Measurements from ENCODE around the gene TRIM75.
"Not testable (repeated sequence)": the region's sequence is repeated elsewhere in the genome, so short reads cannot be mapped to it uniquely, and the experiment has no call there.

Gene TRIM75

GRCh38 chr4:165079476-165079875 lies 25.8 kb downstream of the TRIM75 start:
- no peak for DNase-seq

- not testable (repeated sequence) for DNase-seq
Observed at GRCh38 chr4:165084787-165085186, 31.1 kb downstream of the TRIM75 start.

- no peak for DNase-seq
Observed at GRCh38 chr4:165085946-165086345, 32.3 kb downstream of the TRIM75 start.

- DNase-seq, result no peak
Observed at GRCh38 chr4:165088366-165088765, 34.7 kb downstream of the TRIM75 start.

- not testable (repeated sequence) for DNase-seq
Observed at GRCh38 chr4:165092187-165092586, 38.5 kb downstream of the TRIM75 start.

GRCh38 chr4:165094873-165095272 lies 41.2 kb downstream of the TRIM75 start:
- no peak for DNase-seq

- no peak for DNase-seq
Observed at GRCh38 chr4:165095291-165095690, 41.6 kb downstream of the TRIM75 start.

GRCh38 chr4:165096776-165097175 lies 43.1 kb downstream of the TRIM75 start:
- DNase-seq, result no peak

- DNase-seq, result no peak
Observed at GRCh38 chr4:165101641-165102040, 48.0 kb downstream of the TRIM75 start.

GRCh38 chr4:165106518-165106917 lies 52.9 kb downstream of the TRIM75 start:
- no peak for DNase-seq
